HEK293T (cell line): ENCODE measurements around the gene ACTN4.

Experiments used
- ARNT ChIP-seq: fragments of 450-650 bp; IDR thresholded peaks from 2 replicates; pipeline ENCODE4 v1.6.1; 2017; ENCODE audit warnings: mild to moderate bottlenecking
- BHLHE40 ChIP-seq: fragments of 450-650 bp; IDR thresholded peaks from 2 replicates; pipeline ENCODE4 v1.6.1; 2016; ENCODE audit warnings: mild to moderate bottlenecking, moderate library complexity, borderline replicate concordance
- CTBP1 ChIP-seq: fragments of 450-650 bp; IDR thresholded peaks from 2 replicates; pipeline ENCODE4 v1.6.1; 2016; ENCODE audit warnings: borderline replicate concordance
- ELF4 ChIP-seq: fragments of 450-650 bp; IDR thresholded peaks from 2 replicates; pipeline ENCODE4 v1.6.1; 2017; ENCODE audit warnings: antibody characterized with exemption
- FOXA1 ChIP-seq: fragments of 450-650 bp; IDR thresholded peaks from 2 replicates; pipeline ENCODE4 v1.6.1; 2016; ENCODE audit warnings: mild to moderate bottlenecking
- FOXK2 ChIP-seq: fragments of 450-650 bp; IDR thresholded peaks from 2 replicates; pipeline ENCODE4 v1.6.1; 2016; ENCODE audit warnings: mild to moderate bottlenecking
- FOXM1 ChIP-seq: fragments of 450-650 bp; IDR thresholded peaks from 2 replicates; pipeline ENCODE4 v1.6.1; 2017; ENCODE audit warnings: mild to moderate bottlenecking, borderline replicate concordance
- HDGF ChIP-seq: fragments of 450-650 bp; IDR thresholded peaks from 2 replicates; pipeline ENCODE4 v1.6.1; 2017; ENCODE audit warnings: antibody characterized with exemption, borderline replicate concordance
- LEF1 ChIP-seq: fragments of 450-650 bp; IDR thresholded peaks from 2 replicates; pipeline ENCODE4 v1.6.1; 2017; ENCODE audit warnings: mild to moderate bottlenecking, borderline replicate concordance
- NFRKB ChIP-seq: fragments of 450-650 bp; IDR thresholded peaks from 2 replicates; pipeline ENCODE4 v1.6.1; 2016; ENCODE audit warnings: mild to moderate bottlenecking, moderate library complexity
- PKNOX1 ChIP-seq: fragments of 450-650 bp; IDR thresholded peaks from 2 replicates; pipeline ENCODE4 v1.6.1; 2016
- SP1 ChIP-seq: fragments of 450-650 bp; IDR thresholded peaks from 2 replicates; pipeline ENCODE4 v1.6.1; 2017
- SUZ12 ChIP-seq: fragments of 450-650 bp; IDR thresholded peaks from 2 replicates; pipeline ENCODE4 v1.6.1; 2016; ENCODE audit warnings: mild to moderate bottlenecking
- TARDBP ChIP-seq: fragments of 450-650 bp; IDR thresholded peaks from 2 replicates; pipeline ENCODE4 v1.6.1; 2016

- TF ChIP-seq FOXK2 (no peak), SUZ12 (no peak), LEF1 (no peak), HDGF (no peak), CTBP1 (no peak), TARDBP (no peak), BHLHE40 (no peak), FOXM1 (no peak), ARNT (no peak), PKNOX1 (no peak), SP1 (no peak), NFRKB (no peak), FOXA1 (no peak), ELF4 (no peak)
Measured at GRCh38 chr19:38614289-38614688, 33.2 kb upstream of the ACTN4 start.
